Activated T-helper 1 cell treated with anti-CD3 and anti-CD28 coated beads, Interleukin-12 subunit alpha, Interleukin-12 subunit beta, Interleukin-2, Interleukin-4 antibody, amounts not matched to agents 30 ng/mL and 10 ng/mL and 1 ng/mL, durations not matched to agents 14 hours and 24 hours and 36 hours (primary cell): Measurements from ENCODE around the gene PEDS1. TPM values are rescaled to one million over a fixed set of nuclear protein-coding genes. Genes with fewer than 3 reads are reported as not detected.
"Not testable (repeated sequence)": the region's sequence is repeated elsewhere in the genome, so short reads cannot be mapped to it uniquely, and the experiment has no call there.

Experiments
- DNase-seq: peaks from one replicate; pipeline ENCODE4 v3.0.0; 2021; ENCODE audit warnings: low spot score
- H3K27ac Mint-ChIP-seq: one replicate; pipeline ENCODE4 v1.8.0; 2021; ENCODE audit warnings: mild to moderate bottlenecking, mixed read lengths
- H3K27me3 Mint-ChIP-seq: one replicate; pipeline ENCODE4 v1.8.0; 2022; ENCODE audit warnings: mild to moderate bottlenecking, moderate library complexity, mixed read lengths; ENCODE audit not compliant: insufficient read depth
- H3K36me3 Mint-ChIP-seq: one replicate; pipeline ENCODE4 v1.8.0; 2021; ENCODE audit warnings: low read depth, mixed read lengths
- H3K4me1 Mint-ChIP-seq: one replicate; pipeline ENCODE4 v1.8.0; 2021; ENCODE audit warnings: low read depth, mixed read lengths
- H3K4me3 Mint-ChIP-seq: one replicate; pipeline ENCODE4 v1.8.0; 2021; ENCODE audit warnings: mild to moderate bottlenecking, moderate library complexity, mixed read lengths
- H3K9me3 Mint-ChIP-seq: one replicate; pipeline ENCODE4 v1.8.0; 2021; ENCODE audit warnings: mixed read lengths
- intact Hi-C: fragments of 100-400 bp; cut with micrococcal nuclease; formaldehyde crosslinking; loops from one replicate; pipeline ENCODE4 v1.15.1; 2024
- total RNA-seq: library from RNA; stranded (reverse); gene quantifications from 2 replicates; pipeline ENCODE4 v1.2.3, GENCODE V29; 2022

The PEDS1 gene
- total RNA-seq, 1 donor from 2014 or later: 33.4 TPM

DNA sequence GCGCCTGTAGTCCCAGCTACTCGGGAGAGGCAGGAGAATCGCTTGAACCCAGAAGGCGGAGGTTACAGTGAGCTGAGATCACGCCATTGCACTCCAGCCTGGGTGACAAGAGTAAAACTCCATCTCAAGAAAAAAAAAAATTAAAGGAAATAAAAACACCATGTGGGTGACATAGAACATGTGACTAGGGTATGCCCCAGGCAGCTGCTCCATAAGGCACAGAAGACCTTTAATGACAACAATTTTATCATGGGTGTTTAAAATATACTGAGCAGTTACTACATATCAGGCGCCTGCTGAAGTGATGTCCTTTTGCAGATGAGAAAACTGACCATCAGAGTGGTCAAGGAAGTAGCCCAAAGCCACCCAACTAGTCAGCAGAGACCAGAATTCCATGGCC lies 8.0 kb downstream of the PEDS1 start:
- H3K27ac Mint-ChIP-seq: peak overlapping the region; percentile 95
- intact Hi-C loops: no loop called here
- H3K27me3 Mint-ChIP-seq: no peaks in the 10 kb centered on the region
- H3K9me3 Mint-ChIP-seq: no peaks in the 10 kb centered on the region
- peaks cover 29% of the 10 kb centered on the region for H3K36me3 Mint-ChIP-seq
- no peak overlapping the region for H3K4me3 Mint-ChIP-seq
- peaks cover 68% of the 10 kb centered on the region for H3K4me1 Mint-ChIP-seq
- no peak for DNase-seq

DNA sequence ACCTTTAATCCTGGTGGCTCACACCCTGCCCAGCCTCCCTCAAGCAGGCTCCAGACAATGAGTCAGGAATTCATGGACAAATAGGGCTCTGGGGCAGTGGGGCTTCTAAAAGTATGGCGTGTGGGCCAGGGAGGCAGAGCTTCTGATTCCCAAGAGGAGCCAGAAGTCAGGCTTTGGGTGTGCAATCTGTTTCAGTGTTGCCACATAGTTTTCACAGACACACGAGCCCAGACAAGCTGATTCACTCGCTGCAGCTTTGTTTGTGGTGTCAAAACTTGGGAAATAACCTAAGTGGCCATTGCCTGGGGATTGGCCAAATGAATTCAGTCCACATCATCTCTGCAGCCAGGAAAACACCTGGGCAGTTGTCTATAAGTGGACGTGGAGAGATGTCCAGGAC lies 9.2 kb downstream of the PEDS1 start:
- Mint-ChIP-seq H3K27ac (peak overlapping the region; percentile 34), H3K36me3 (peaks cover 37% of the 10 kb centered on the region), H3K9me3 (no peaks in the 10 kb centered on the region), H3K27me3 (no peaks in the 10 kb centered on the region), H3K4me1 (peaks cover 57% of the 10 kb centered on the region), H3K4me3 (no peak overlapping the region)
- DNase-seq: no peak
- intact Hi-C loops: no loop called here

DNA sequence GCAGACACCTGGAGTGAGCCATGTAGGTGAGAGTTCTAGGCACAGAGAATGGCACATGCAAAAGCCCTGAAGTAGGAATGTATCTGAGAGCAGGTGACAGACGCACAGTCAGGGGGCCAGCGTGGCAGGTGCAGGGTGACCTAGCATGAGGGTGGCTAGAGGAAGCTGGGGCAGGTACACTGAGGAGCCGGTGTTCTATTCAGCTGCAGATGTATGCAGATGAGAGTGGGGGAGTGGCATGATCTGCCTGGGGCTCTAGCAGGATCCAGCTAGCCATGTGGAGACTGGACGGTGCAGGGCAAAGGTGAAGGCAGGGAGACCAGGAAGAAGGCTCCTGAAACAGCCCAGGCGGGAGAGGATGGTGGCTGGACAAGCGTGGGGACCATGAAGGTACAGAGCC lies 10.7 kb downstream of the PEDS1 start:
- peaks cover 32% of the 10 kb centered on the region for H3K36me3 Mint-ChIP-seq
- DNase-seq: no peak
- H3K4me1 Mint-ChIP-seq: peaks cover 47% of the 10 kb centered on the region
- H3K4me3 Mint-ChIP-seq: no peak overlapping the region
- H3K27ac Mint-ChIP-seq: peak overlapping the region; percentile 60
- H3K27me3 Mint-ChIP-seq: no peaks in the 10 kb centered on the region
- intact Hi-C loops: no loop called here
- no peaks in the 10 kb centered on the region for H3K9me3 Mint-ChIP-seq

DNA sequence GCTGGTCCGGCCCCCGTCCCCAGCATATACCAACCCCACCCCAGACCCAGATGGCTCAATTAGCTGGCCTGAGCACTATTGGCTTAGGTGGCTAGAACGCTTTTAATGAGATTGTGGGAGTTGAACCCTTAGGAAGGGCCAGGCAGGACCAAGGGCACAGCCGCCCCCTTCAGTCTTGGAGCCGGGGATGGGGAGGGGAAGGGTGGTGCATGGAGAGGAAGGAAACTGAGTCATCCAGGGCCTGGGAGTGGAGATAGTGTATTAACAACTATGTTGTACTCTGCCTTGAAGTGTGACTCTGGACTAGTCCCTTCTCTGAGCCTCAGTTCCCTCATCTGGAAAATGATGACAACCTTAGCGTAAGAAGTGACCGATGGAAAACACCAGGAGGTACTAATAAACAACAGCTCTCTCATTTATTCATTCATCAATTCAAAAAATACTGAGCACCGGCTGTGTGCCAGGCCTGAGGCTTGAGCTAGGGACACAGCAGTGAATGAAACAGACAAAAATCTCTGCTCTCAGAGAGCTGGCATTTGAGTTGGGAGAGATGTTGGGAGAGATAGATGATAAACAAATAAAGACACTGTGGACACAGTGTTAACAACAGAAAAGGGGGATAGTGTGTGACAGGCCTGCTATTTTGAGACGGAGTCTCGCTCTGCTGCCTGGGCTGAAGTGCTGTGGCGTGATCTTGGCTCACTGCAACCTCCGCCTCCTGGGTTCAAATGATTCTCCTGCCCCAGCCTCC lies 11.5 kb downstream of the PEDS1 start:
- Mint-ChIP-seq H3K27me3 (no peaks in the 10 kb centered on the region), H3K4me3 (no peak overlapping the region), H3K36me3 (peaks cover 32% of the 10 kb centered on the region), H3K9me3 (no peaks in the 10 kb centered on the region), H3K4me1 (peaks cover 47% of the 10 kb centered on the region), H3K27ac (peak overlapping the region; percentile 15)
- intact Hi-C loops: no loop called here
- DNase-seq: no peak

DNA sequence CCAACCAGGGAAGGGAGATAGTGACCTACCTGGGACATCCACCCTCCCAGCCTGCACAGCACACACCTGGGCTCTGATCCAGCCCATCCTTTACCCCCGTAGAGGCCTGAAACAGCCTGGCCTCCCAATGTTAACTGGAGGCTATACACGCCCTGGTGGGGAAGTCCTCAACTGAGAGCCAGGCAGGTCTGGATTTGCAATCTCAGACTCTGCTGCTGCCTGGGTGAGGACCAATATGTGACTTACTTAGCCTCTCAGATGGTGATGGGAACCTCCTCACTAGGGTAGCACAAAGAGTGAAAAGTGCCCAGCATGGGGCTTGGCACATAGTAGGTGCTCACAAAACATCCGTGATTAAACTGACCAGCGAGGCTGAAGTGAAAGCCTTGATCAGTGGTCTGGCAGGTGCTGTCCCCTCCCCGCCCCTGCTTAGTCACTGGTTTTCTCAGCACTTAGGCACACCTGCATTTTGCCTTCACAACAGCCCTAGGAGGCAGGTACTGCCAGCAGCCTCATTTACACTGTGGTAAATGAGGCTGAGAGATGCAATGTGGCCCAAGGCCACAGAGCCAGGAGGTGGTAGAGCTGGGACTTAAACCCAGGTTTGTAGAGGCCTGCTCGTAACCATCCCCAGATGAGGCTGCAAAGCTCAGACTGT lies 12.4 kb downstream of the PEDS1 start:
- Mint-ChIP-seq H3K9me3 (no peaks in the 10 kb centered on the region), H3K27ac (no peak overlapping the region)
- intact Hi-C loops: no loop called here

DNA sequence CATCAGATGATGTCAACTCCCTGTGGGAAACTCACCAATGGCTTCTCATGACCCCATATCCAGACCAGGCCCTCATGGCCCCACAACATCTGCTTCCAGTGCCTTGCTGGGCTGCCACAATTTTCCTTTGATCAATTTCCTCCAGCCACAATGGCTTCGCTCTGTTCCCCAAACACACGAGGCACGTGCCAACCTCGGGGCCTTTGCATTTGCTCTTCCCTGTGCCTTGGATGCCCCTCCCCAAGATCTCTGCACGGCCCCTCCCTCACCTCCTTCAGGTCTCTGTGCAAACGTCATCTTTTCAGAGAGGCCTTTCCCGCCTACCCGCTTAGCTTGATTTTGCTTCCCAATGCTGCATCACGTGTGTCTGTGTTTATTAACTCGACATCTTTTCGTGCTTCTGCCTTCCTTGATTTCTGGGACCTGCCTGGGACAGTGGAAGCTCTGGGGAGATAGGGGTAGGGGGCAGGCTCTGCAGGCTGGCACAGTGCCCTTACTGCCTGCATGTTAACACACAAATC lies 13.1 kb downstream of the PEDS1 start:
- Mint-ChIP-seq H3K36me3 (peaks cover 35% of the 10 kb centered on the region), H3K27me3 (no peaks in the 10 kb centered on the region), H3K4me3 (no peak overlapping the region), H3K27ac (peak overlapping the region; percentile 31), H3K4me1 (peaks cover 34% of the 10 kb centered on the region), H3K9me3 (no peaks in the 10 kb centered on the region)
- intact Hi-C loops: no loop called here
- no peak for DNase-seq

More for the DNA sequence above, 12.4 kb downstream of the PEDS1 start:
- Mint-ChIP-seq H3K4me3 (no peak overlapping the region), H3K27me3 (no peaks in the 10 kb centered on the region), H3K4me1 (peaks cover 40% of the 10 kb centered on the region), H3K36me3 (peaks cover 32% of the 10 kb centered on the region)
- DNase-seq: no peak

DNA sequence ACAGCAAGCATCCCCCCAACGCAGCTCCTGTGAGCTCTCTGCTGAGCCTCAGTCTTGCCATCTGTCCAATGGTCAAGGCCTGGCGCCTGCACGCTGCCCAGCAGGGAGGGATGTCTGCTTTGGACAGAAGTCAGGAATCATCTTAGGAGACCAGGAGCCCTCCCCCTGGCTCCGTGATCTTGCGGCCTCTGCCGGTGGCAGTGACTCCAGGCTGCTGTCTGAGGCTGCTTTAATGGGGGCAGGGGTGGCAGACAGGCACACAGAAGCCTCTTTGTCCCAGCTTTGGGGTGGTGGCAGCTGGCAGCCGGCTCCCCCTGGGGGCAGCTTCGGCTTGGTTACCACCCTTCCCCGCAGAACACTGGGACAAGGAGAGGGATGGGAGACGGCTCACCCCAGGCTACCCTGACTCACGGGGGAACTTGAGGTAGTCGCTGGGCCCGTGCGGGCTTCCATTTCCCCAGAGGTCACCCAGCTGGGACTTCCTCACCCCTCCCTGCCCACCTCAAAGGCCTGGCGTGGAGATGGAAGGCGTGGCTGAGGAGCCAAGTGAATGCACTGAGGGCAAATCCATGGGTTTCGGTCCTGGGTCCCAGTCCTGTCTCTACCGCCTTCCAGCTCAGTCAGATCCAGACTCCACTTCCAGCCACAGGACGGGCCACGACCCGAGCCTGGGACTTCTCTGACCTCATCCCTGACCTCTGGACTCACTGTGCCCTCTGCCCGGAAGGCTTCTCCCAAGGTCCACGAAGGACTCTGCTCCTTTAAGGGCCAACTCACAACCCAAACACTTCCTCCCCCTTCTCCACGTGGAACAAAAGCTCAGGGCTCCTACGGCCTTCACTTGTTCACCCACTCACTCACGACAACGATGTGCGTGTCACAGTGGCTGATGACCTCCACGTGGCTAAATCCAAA lies 14.8 kb downstream of the PEDS1 start:
- H3K4me1 Mint-ChIP-seq: peaks cover 34% of the 10 kb centered on the region
- H3K36me3 Mint-ChIP-seq: peaks cover 37% of the 10 kb centered on the region
- no peaks in the 10 kb centered on the region for H3K27me3 Mint-ChIP-seq
- H3K4me3 Mint-ChIP-seq: no peak overlapping the region
- H3K27ac Mint-ChIP-seq: no peak overlapping the region
- intact Hi-C loops: no loop called here
- DNase-seq: no peak
- H3K9me3 Mint-ChIP-seq: no peaks in the 10 kb centered on the region

DNA sequence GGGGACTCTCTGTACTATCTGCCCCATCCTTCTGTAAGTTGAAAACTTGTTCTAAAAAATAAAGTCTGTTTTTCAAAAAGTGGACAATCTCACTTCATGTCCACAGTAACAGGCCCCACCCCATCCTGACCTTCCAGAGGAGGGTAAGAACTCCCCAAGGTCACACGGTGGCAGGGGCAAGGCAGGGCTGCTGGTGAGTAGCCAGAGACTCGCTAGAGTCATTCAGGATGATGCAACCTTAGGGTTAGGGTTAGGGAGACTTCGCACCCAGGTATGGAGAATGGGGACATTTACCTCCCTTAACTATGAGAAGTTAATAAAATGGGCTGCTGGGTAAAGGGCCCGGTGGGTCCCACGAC lies 15.4 kb downstream of the PEDS1 start:
- Mint-ChIP-seq H3K27ac (no peak overlapping the region), H3K4me3 (no peak overlapping the region), H3K27me3 (no peaks in the 10 kb centered on the region), H3K36me3 (peaks cover 36% of the 10 kb centered on the region), H3K9me3 (no peaks in the 10 kb centered on the region), H3K4me1 (peaks cover 30% of the 10 kb centered on the region)
- DNase-seq: no peak
- intact Hi-C loops: no loop called here

DNA sequence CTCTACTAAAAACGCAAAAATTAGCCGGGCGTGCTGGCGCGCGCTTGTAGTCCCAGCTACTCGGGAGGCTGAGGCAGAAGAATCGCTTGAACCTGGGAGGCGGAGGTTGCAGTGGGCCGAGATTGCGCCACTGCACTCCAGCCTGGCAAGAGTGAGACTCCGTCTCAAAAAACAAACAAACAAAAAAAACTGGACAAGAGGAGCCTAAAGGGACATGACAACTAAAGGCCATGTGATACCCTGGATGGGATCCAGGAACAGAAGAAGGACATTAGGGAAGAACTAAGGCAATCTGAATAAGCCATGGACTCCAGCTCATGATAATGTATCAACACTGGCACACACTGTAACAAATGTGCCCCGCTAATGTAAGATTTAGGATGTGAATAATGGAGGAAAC lies 15.8 kb downstream of the PEDS1 start:
- Mint-ChIP-seq H3K36me3 (peaks cover 32% of the 10 kb centered on the region), H3K27ac (peak overlapping the region; percentile 35), H3K4me1 (peaks cover 26% of the 10 kb centered on the region)
- H3K9me3 Mint-ChIP-seq, intact Hi-C loops, H3K27me3 Mint-ChIP-seq, DNase-seq, H3K4me3 Mint-ChIP-seq: not testable (repeated sequence)

DNA sequence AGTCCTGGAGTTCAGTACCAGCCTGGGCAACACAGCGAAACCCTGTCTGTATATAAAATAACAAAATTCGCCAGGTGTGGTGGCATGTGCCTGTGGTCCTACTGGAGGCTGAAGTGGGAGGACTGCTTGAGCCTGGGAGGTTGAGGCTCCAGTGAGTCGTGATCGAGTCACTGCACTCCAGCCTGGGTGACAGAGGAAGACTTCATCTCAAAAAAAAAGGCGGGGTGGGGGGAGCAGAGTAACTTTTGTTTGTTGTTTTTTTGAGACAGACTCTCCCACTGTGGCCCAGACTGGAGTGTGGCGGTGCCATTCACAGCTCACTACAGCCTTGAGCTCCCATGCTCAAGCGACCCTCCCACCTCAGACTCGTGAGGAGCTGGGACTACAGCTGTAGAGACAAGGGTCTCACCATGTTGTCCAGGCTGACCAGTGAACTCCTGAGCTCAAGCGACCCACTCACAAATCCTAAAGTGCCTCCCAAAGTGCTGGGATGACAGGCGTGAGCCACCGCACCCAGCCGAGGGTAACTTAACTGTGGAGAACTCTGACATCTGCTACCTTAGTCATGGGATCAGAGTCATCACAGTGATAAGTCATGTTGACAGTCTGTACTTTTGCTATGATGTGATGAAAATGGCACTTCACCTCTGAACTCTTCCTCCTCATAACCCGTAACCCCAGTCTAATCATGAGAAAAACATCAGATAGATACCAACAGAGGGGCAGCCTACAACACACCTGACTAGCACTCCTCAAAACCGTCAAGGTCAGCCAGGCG lies 16.5 kb downstream of the PEDS1 start:
- peak overlapping the region; percentile 35 for H3K27ac Mint-ChIP-seq
- H3K27me3 Mint-ChIP-seq: no peaks in the 10 kb centered on the region
- H3K4me1 Mint-ChIP-seq: peaks cover 23% of the 10 kb centered on the region
- no peaks in the 10 kb centered on the region for H3K9me3 Mint-ChIP-seq
- H3K4me3 Mint-ChIP-seq: no peak overlapping the region
- no peak for DNase-seq
- intact Hi-C loops: no loop called here
- peaks cover 33% of the 10 kb centered on the region for H3K36me3 Mint-ChIP-seq

DNA sequence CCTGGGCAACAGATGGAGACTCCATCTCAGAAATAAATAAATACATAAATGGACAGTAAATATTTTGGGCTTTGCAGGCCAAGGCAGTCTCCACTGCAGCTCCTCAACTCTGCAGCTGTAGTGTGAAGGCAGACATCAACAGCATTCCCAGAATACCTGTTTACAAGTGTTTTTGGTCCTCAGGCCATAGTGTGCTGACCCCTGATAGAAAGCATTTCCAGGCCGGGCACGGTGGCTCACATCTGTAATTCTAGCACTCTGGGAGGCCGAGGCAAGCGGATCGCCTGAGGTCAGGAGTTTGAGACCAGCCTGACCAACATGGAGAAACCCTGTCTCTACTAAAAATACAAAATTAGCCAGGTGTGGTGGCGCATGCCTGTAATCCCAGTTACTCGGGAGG lies 18.4 kb downstream of the PEDS1 start:
- Mint-ChIP-seq H3K36me3 (peaks cover 28% of the 10 kb centered on the region), H3K4me1 (peaks cover 18% of the 10 kb centered on the region)
- H3K27me3 Mint-ChIP-seq, DNase-seq, intact Hi-C loops, H3K4me3 Mint-ChIP-seq, H3K9me3 Mint-ChIP-seq, H3K27ac Mint-ChIP-seq: not testable (repeated sequence)

DNA sequence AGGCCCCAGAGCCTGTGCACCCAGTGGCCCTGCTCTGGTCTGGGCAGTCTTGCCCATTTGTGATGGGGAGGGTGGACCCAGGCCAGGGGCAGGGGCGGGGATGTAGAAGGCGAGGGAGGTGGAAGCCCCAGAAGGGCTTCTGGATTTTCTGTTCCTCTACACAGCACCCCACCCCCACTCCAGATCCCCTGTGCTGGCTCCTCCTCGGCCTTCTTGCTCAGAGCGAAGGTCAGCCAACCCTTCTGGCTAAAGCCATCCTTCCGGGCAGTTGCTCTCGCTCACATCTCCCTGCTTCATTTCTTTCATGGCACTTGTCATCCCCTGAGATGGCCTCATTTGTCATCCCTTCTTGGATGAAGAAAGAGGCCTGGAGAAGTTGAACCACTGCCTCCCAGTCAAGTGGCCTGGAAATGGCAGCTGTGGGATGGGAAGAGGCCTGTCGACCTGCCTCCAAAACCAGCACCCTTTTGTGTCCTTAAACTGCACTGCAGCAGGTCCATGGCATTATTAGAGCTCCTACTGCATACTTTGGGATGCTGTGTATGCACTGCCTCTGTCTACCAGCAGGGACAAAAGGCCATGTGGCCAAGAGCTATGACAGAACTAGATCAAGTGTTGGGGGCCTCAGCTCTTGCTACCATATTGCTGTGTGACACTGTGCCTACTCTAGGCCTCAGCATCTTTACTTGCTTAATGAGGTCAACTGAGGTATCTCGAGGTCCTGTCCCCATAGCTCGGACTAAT lies 19.9 kb downstream of the PEDS1 start:
- Mint-ChIP-seq H3K27ac (no peak overlapping the region), H3K4me3 (no peak overlapping the region)

More for the DNA sequence above, 19.9 kb downstream of the PEDS1 start:
- Mint-ChIP-seq H3K27me3 (no peaks in the 10 kb centered on the region), H3K4me1 (peaks cover 22% of the 10 kb centered on the region), H3K36me3 (peaks cover 29% of the 10 kb centered on the region), H3K9me3 (no peaks in the 10 kb centered on the region)
- DNase-seq: no peak
- intact Hi-C loops: no loop called here
